T-helper 2 cell (primary cell): ENCODE results near the gene CENPW.

Experiments used
- DNase-seq, 5 experiments: peaks; one replicate each; pipeline versions ENCODE4 v3.0.0 to v3.0.0-alpha.2; 2012 to 2022

CENPW gene

DNA sequence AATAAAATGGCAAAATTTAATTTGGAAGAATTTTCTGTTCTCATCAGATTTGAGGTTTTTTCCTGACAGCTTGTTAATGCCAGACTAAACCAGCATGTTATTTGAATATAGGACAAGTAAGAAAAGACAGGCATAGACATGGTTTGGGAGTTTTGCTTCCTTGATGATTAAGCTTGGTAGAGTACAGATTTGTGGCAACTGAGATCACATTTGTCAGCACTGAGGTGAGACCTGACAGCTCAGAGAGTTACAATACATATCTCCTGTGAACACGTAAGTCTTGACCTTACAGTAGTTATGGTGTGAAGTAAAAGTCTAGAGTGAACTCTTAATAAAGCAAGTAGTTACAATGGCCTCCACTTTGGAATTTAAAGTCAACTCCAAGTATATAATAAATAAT is 34.5 kb downstream of the CENPW start:
- no peak for DNase-seq

DNA sequence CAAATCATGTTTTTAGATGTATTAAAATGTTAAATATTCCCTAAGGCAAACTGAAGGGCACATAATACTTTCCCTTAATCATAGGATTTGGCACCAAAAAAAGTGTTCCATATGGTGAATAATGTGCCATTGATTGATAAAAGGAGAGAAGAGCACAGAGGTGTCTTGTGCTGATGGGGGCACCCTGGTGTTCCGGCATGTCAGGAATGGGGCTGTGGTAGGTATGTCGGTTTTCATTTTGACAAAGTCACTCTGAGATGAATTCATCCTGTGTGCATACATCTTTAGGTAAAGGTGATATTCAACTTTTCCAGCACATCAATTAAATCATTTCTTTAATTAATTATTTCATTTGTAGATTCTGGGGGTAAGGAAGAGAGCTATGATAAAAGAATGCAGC is 36.8 kb downstream of the CENPW start:
- no peak for DNase-seq

DNA sequence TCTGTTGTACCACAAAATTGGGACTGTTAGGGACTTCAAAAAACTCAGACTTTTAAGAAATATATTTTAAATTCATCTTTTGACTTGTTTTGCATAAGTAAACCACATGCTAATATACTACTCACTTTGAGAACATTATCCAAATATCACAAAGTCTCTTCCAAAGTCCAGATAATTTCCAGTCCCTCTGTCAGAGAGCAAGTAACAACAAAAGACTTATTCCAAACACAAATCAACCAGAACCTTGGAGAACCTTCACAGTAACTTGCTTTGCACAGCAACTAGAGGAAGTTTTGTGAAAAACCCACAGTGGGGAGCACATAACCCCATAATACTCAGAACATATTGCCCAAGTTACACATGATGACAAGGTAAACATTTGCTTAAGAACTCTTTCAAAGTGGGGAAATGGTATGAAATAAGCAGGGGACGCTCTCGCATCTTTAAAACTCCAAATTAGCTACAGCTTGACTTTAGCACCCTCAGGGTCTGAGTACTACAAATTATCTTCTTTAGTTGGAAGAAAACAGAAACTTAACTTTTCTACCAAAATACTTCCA is 37.8 kb downstream of the CENPW start:
- DNase-seq, result no peak

DNA sequence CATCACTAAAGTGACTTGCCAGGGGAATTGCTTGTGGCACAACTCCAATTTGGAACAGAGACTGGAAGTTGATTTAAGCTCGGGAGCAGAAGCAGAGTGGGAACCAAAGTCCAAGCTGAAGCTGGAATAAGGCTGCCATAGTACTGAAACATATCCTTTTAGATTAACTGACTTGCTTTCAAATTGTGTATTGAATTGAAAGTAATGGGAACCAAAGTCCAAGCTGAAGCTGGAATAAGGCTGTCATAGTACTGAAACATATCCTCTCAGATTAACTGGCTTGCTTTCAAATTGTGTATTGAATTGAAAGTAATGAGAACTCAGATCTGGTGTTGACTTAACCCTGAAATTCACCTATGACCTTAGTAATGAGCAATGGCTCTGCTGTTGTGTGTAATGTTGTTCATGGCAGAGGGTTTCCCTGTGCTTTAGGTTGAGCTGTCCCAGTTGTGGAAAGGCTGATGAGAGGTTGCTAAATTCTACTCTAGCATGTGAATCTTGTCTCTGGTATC is 40.2 kb downstream of the CENPW start:
- DNase-seq, result no peak

DNA sequence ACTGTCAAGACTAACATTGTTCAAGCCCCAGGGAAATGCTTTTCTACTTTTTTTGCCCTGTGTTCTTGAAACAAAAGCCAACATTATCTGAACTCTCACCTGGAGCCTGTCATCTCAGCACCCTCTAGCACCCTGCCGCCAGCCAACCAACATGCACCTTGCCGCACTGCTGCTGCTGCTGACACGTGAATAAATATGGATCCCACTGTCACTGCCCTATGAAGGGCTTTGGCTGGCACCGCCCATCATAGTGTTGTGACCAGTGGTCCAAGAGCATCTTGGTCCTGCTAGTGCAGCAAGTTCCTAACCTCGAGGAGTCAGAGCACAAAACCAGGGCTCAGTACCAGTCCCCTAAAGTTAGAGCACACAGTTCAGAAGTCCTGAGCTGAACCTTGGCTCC is 41.6 kb downstream of the CENPW start:
- no peak for DNase-seq

DNA sequence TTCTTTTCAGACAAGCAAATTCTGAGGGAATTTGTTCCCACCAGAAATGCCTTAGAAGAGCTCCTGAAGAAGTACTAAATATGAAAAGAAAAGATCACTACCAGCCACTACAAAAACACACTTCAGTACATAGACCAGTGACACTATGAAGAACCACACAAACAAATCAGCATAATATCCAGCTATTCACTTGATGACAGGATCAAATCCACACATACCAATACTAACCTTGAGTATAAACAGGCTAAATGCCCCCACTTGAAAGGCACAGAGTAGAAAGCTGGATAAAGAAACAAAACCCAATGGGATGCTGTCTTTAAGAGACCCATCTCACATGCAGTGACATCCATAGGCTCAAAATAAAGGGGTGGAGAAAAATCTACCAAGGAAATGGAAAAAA is 43.3 kb downstream of the CENPW start:
- DNase-seq, result no peak

DNA sequence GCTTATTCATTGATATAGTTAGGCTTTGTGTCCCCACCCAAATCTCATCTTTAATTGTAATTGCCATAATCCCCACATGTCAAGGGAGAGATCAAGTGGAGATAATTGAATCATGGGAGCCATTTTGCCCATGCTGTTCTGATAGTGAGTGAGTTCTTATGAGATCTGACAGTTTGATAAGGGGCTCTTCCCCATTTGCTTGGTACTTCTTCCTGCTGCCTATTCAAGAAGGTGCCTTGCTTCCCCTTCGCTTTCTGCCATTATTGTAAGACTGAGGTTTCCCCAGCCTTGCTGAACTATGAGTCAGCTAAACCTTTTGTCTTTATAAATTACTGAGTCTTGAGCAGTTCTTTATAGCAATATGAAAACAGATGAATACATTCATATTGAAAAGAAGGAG is 45.6 kb downstream of the CENPW start:
- DNase-seq, result no peak

DNA sequence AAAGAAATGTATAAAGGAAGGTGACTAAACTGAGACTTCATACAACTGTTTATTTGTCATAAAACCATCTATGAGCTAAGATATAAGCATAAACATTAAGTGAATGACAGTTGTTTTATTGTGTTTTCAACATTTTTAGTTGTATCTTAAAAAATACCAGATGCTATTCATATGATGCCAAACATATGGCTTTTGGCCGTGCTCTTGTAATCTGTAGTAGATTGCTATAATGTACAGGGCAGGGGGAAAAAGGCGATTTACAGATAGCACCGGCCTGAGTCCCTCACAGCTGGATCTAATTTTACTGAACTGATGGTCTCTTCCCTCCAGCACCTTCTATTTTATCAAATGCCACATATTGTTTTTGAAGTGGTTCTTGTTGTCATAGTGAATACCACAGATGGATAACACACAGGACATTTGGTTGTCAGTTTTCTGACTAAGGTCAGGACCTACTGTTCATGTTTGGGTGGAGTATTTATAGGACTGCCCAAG is 48.2 kb downstream of the CENPW start:
- no peak for DNase-seq

DNA sequence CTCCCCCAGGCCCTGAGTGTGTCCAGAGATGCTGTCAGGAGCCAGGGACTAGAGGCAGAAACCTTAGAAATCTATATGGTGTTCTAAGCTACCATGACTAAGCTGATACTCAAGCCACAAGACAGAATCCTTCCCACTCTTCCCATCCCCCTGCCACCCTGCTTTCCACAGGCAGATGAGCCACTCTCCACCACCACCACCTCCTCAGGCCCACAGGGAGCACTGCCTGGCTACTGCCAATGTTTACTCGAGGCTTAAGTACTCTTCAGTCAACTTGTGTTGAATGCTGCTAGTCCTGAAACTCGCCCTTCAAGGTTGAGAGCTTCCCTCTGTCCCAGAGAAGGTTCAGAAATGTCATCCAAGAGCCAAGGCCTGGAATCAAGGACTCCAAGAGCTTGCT is 56.2 kb downstream of the CENPW start:
- no peak for DNase-seq
